Measurements from ENCODE around the gene STK26. TPM values are rescaled to one million over a fixed set of nuclear protein-coding genes. Genes with fewer than 3 reads are reported as not detected.

The STK26 gene
- total RNA-seq, 1 experiment from 2014 or later, result 30.5 TPM

- Histone ChIP-seq H3K27me3 (ENCODE audit: insufficient read depth, low read length) (no peaks in the 10 kb centered on the region), H3K36me3 (ENCODE audit: control insufficient read depth in 1 of 2, insufficient read depth in 2 of 2, low read length in 2 of 2) (no peaks in the 10 kb centered on the region), H3K27ac (ENCODE audit: low read depth, low read length) (no peak overlapping the region), H3K4me2 (ENCODE audit: low read length) (no peak overlapping the region), H4K20me1 (ENCODE audit: insufficient read depth) (no peaks in the 10 kb centered on the region), H3K4me3 (replicated peaks in 1 of 2; ENCODE audit: low read depth in 1 of 2, low read length in 2 of 2) (no peak overlapping the region), H3K4me1 (ENCODE audit: control insufficient read depth in 1 of 2, insufficient read depth in 2 of 2, low read length in 2 of 2) (no peaks in the 10 kb centered on the region), H2AFZ (ENCODE audit: low read depth, low read length, poor library complexity, severe bottlenecking) (no peak overlapping the region), H3K9ac (ENCODE audit: low read length) (no peak overlapping the region), H3K9me3 (ENCODE audit: control insufficient read depth in 1 of 2, insufficient read depth in 1 of 2, low read depth in 1 of 2, low read length in 2 of 2) (no peaks in the 10 kb centered on the region), H3K79me2 (ENCODE audit: insufficient read depth, low read length) (no peaks in the 10 kb centered on the region), H3K9me2 (ENCODE audit: insufficient read depth) (no peaks in the 10 kb centered on the region)
- no peak for TF ChIP-seq YY1 (IDR thresholded peaks at IDR 0.05; ENCODE audit: extremely low read depth, insufficient replicate concordance, low read depth, low read length)
- TF ChIP-seq ELF1 (IDR thresholded peaks at IDR 0.05; ENCODE audit: borderline replicate concordance, low read depth), result no peak
- no peak for TF ChIP-seq RAD21 (IDR thresholded peaks at IDR 0.05; ENCODE audit: low read depth)
- TF ChIP-seq EZH2 (IDR thresholded peaks at IDR 0.05), result no peak
- no peak for TF ChIP-seq ZFX (IDR thresholded peaks at IDR 0.05)
- no peak for TF ChIP-seq SIN3A (IDR thresholded peaks at IDR 0.05; ENCODE audit: low read depth)
- no peak for TF ChIP-seq CBX3 (IDR thresholded peaks at IDR 0.05; ENCODE audit: low read depth)
- no peak for TF ChIP-seq REST (IDR thresholded peaks at IDR 0.05; ENCODE audit: low read depth)
- no peak for TF ChIP-seq POLR2AphosphoS5 (IDR thresholded peaks at IDR 0.05; ENCODE audit: low read depth, low read length)
- no peak for TF ChIP-seq FOSL1 (IDR thresholded peaks at IDR 0.05; ENCODE audit: low read depth)
- no peak for TF ChIP-seq CEBPB (IDR thresholded peaks at IDR 0.05; ENCODE audit: low read depth)
- TF ChIP-seq EZH2phosphoT487 (IDR thresholded peaks at IDR 0.05; ENCODE audit: borderline replicate concordance), result no peak
- TF ChIP-seq CTCF (IDR thresholded peaks at IDR 0.05 in 2 of 3, conservative IDR thresholded peaks at IDR 0.05 in 1 of 3; ENCODE audit: borderline replicate concordance in 1 of 3, insufficient read depth in 1 of 3, low read depth in 2 of 3, low read length in 2 of 3), result no peak
- TF ChIP-seq ZNF274 (IDR thresholded peaks at IDR 0.05; ENCODE audit: low read depth, low read length), result no peak
- no peak for TF ChIP-seq POLR2A (IDR thresholded peaks at IDR 0.05; ENCODE audit: borderline replicate concordance, extremely low read depth, insufficient read depth, insufficient read length)
- no peak for TF ChIP-seq EGR1 (IDR thresholded peaks at IDR 0.05; ENCODE audit: low read depth)
- TF ChIP-seq ATF3 (IDR thresholded peaks at IDR 0.05), result no peak
- no peak for TF ChIP-seq TCF7L2 (IDR thresholded peaks at IDR 0.05; ENCODE audit: borderline replicate concordance, extremely low read depth, insufficient read depth, insufficient read length)
- no peak for TF ChIP-seq SRF (IDR thresholded peaks at IDR 0.05; ENCODE audit: low read depth)
- DNase-seq (ENCODE audit: low read depth, low spot score) (no peak), ATAC-seq (no peak)
- ChIA-PET POLR2A (no interaction called here), RAD21 (ENCODE audit: low non-redundant PET in 1 of 2, low total read pairs in 2 of 2, uncharacterized antibody in 2 of 2, unreplicated experiment in 2 of 2) (no interaction called here), CTCF (no interaction called here)
- intact Hi-C loops (cut with micrococcal nuclease), result no loop called here
- BruUV-seq (replicated peaks), result no TSS peak
These were observed 96.2 kb downstream of the STK26 start for GRCh38 chrX:132119283-132119682.

All from HCT116 (cell line).